ENCODE measurements around the gene ELP1.
"Not testable (repeated sequence)": the region's sequence is repeated elsewhere in the genome, so short reads cannot be mapped to it uniquely, and the experiment has no call there.

ELP1 gene

GRCh38 chr9:108973895-108974294, 40.0 kb upstream of the ELP1 start:
- H3K27me3 ChIP-seq (ENCODE audit: insufficient read depth, low read length): no peaks in the 10 kb centered on the region
- no peak overlapping the region for H2AFZ ChIP-seq (ENCODE audit: low read length)
- H3K4me1 ChIP-seq (ENCODE audit: insufficient read depth, low read length, severe bottlenecking): no peaks in the 10 kb centered on the region
- no peak overlapping the region for H3K4me3 ChIP-seq (ENCODE audit: low read depth, low read length, poor library complexity, severe bottlenecking)
- H3K4me2 ChIP-seq (ENCODE audit: low read length): no peak overlapping the region
- no peaks in the 10 kb centered on the region for H3K9me3 ChIP-seq (ENCODE audit: low read length)
- no peaks in the 10 kb centered on the region for H3K79me2 ChIP-seq (ENCODE audit: insufficient read depth, low read length)
- no peak overlapping the region for H3K9ac ChIP-seq (ENCODE audit: low read length)
- H3K36me3 ChIP-seq (ENCODE audit: insufficient read depth, low read length): peaks cover 30% of the 10 kb centered on the region
- TF ChIP-seq EZH2 (IDR thresholded peaks at IDR 0.05; ENCODE audit: borderline replicate concordance, low read length): no peak
- TF ChIP-seq, protein P1, sequence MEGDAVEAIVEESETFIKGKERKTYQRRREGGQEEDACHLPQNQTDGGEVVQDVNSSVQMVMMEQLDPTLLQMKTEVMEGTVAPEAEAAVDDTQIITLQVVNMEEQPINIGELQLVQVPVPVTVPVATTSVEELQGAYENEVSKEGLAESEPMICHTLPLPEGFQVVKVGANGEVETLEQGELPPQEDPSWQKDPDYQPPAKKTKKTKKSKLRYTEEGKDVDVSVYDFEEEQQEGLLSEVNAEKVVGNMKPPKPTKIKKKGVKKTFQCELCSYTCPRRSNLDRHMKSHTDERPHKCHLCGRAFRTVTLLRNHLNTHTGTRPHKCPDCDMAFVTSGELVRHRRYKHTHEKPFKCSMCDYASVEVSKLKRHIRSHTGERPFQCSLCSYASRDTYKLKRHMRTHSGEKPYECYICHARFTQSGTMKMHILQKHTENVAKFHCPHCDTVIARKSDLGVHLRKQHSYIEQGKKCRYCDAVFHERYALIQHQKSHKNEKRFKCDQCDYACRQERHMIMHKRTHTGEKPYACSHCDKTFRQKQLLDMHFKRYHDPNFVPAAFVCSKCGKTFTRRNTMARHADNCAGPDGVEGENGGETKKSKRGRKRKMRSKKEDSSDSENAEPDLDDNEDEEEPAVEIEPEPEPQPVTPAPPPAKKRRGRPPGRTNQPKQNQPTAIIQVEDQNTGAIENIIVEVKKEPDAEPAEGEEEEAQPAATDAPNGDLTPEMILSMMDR (IDR thresholded peaks at IDR 0.05; ENCODE audit: low read length): no peak
- no peaks in the 10 kb centered on the region for H4K20me1 ChIP-seq (ENCODE audit: insufficient read depth, low read length)
- H3K27ac ChIP-seq (ENCODE audit: low read depth, low read length, poor library complexity, severe bottlenecking): no peak overlapping the region
- H3F3A ChIP-seq (ENCODE audit: insufficient read depth, low read length): no peaks in the 10 kb centered on the region
- H3K9me2 ChIP-seq (ENCODE audit: low read depth, low read length): no peaks in the 10 kb centered on the region

GRCh38 chr9:108972626-108973209, 38.8 kb upstream of the ELP1 start:
- no peaks in the 10 kb centered on the region for H3K9me3 ChIP-seq (ENCODE audit: low read length)
- no peaks in the 10 kb centered on the region for H3K27me3 ChIP-seq (ENCODE audit: insufficient read depth, low read length)
- TF ChIP-seq, protein P1 (IDR thresholded peaks at IDR 0.05; ENCODE audit: low read length): no peak
- no peak for TF ChIP-seq EZH2 (IDR thresholded peaks at IDR 0.05; ENCODE audit: borderline replicate concordance, low read length)
- no peaks in the 10 kb centered on the region for H3K4me1 ChIP-seq (ENCODE audit: insufficient read depth, low read length, severe bottlenecking)
- no peak overlapping the region for H3K4me3 ChIP-seq (ENCODE audit: low read depth, low read length, poor library complexity, severe bottlenecking)
- H3F3A ChIP-seq (ENCODE audit: insufficient read depth, low read length): no peaks in the 10 kb centered on the region
- no peak overlapping the region for H3K9ac ChIP-seq (ENCODE audit: low read length)
- H3K4me2 ChIP-seq (ENCODE audit: low read length): no peak overlapping the region
- no peak overlapping the region for H3K27ac ChIP-seq (ENCODE audit: low read depth, low read length, poor library complexity, severe bottlenecking)
- H3K36me3 ChIP-seq (ENCODE audit: insufficient read depth, low read length): peaks cover 19% of the 10 kb centered on the region
- no peaks in the 10 kb centered on the region for H3K79me2 ChIP-seq (ENCODE audit: insufficient read depth, low read length)
- H2AFZ ChIP-seq (ENCODE audit: low read length): no peak overlapping the region
- no peaks in the 10 kb centered on the region for H3K9me2 ChIP-seq (ENCODE audit: low read depth, low read length)
- H4K20me1 ChIP-seq (ENCODE audit: insufficient read depth, low read length): no peaks in the 10 kb centered on the region

DNA sequence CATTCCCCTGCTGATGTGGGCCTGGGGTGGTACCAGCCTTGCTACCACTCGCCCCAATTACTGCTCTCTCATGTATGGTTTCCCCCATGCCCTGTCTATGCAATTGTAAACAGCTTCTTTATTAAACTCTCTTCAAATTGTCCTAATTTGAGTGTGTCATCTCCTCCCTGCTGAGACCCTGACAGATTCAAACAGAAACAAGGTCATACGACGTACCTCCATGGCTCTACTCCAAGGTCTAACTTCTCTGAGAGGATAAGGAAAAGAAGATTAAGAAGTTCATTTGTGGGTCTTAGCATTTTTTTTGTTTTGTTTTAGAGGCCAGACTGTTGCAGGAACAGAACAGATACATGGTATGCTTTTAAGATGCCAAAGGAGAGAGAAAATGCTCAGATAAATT, 38.3 kb upstream of the ELP1 start:
- no peaks in the 10 kb centered on the region for H4K20me1 ChIP-seq (ENCODE audit: insufficient read depth, low read length)
- TF ChIP-seq EZH2 (IDR thresholded peaks at IDR 0.05; ENCODE audit: borderline replicate concordance, low read length): no peak
- TF ChIP-seq, protein P1 (IDR thresholded peaks at IDR 0.05; ENCODE audit: low read length): no peak
- H3K27me3 ChIP-seq (ENCODE audit: insufficient read depth, low read length): no peaks in the 10 kb centered on the region
- no peaks in the 10 kb centered on the region for H3K79me2 ChIP-seq (ENCODE audit: insufficient read depth, low read length)
- H3K9me2 ChIP-seq (ENCODE audit: low read depth, low read length): no peaks in the 10 kb centered on the region
- no peak overlapping the region for H3K4me3 ChIP-seq (ENCODE audit: low read depth, low read length, poor library complexity, severe bottlenecking)
- H3F3A ChIP-seq (ENCODE audit: insufficient read depth, low read length): no peaks in the 10 kb centered on the region
- no peak overlapping the region for H3K27ac ChIP-seq (ENCODE audit: low read depth, low read length, poor library complexity, severe bottlenecking)
- no peak overlapping the region for H2AFZ ChIP-seq (ENCODE audit: low read length)
- H3K4me2 ChIP-seq (ENCODE audit: low read length): no peak overlapping the region
- no peaks in the 10 kb centered on the region for H3K9me3 ChIP-seq (ENCODE audit: low read length)
- H3K36me3 ChIP-seq (ENCODE audit: insufficient read depth, low read length): peaks cover 19% of the 10 kb centered on the region
- no peaks in the 10 kb centered on the region for H3K4me1 ChIP-seq (ENCODE audit: insufficient read depth, low read length, severe bottlenecking)
- H3K9ac ChIP-seq (ENCODE audit: low read length): no peak overlapping the region

DNA sequence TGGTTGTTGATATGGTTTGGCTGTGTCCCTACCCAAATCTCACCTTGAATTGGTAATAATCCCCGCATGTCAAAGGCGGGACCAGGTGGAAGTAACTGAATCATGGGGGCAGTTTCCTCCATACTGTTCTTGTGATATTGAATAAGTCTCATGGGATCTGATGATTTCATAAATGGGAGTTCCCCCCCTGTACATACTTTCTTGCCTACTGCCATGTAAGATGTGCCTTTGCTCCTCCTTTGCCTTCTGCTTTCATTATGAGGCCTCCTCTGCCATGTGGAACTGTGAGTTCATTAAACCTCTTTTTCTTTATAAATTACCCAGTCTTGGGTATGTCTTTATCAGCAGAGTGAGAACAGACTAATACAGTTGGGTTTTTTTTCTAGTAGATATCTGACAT, 37.5 kb upstream of the ELP1 start:
- H3K36me3 ChIP-seq (ENCODE audit: insufficient read depth, low read length): peaks cover 17% of the 10 kb centered on the region
- not testable (repeated sequence) for H3K4me3 ChIP-seq (ENCODE audit: low read depth, low read length, poor library complexity, severe bottlenecking); H3K9me2 ChIP-seq (ENCODE audit: low read depth, low read length); H3K4me2 ChIP-seq (ENCODE audit: low read length); H3K27me3 ChIP-seq (ENCODE audit: insufficient read depth, low read length); H3K27ac ChIP-seq (ENCODE audit: low read depth, low read length, poor library complexity, severe bottlenecking); H2AFZ ChIP-seq (ENCODE audit: low read length); H3K79me2 ChIP-seq (ENCODE audit: insufficient read depth, low read length); H3F3A ChIP-seq (ENCODE audit: insufficient read depth, low read length); H4K20me1 ChIP-seq (ENCODE audit: insufficient read depth, low read length); H3K9ac ChIP-seq (ENCODE audit: low read length); H3K4me1 ChIP-seq (ENCODE audit: insufficient read depth, low read length, severe bottlenecking); H3K9me3 ChIP-seq (ENCODE audit: low read length)
